NCI-H2227 (cell line): ENCODE measurements around the gene MUSTN1.
A peak's percentile ranks its signal among the peaks of the same experiment; 100 is the strongest.

Experiments used
- DNase-seq: peaks from one replicate; lab custom pipeline; 2025; ENCODE audit not compliant: unreplicated experiment; lab: John Stamatoyannopoulos, UW

The MUSTN1 gene

GRCh38 chr3:52836471-52836845, 1.6 kb upstream of the MUSTN1 start:
- no peak for DNase-seq

- DNase-seq: no peak
These were observed 1.1 kb upstream of the MUSTN1 start for GRCh38 chr3:52835766-52836470.

- no peak for DNase-seq
These were observed 1.6 kb downstream of the MUSTN1 start for GRCh38 chr3:52833202-52833601.

- no peak for DNase-seq
These were observed 3.1 kb downstream of the MUSTN1 start for GRCh38 chr3:52831500-52832301.

GRCh38 chr3:52830535-52831258, 4.1 kb downstream of the MUSTN1 start, which contains the start of gene ITIH4:
Gene ITIH4, minus strand, starts transcription at chr3:52830672. Its CDS starts 30 bp downstream, at chr3:52830642.
- DNase-seq: no peak

- no peak for DNase-seq
These were observed 4.8 kb downstream of the MUSTN1 start for GRCh38 chr3:52829906-52830463.

- DNase-seq: no peak
These were observed 5.3 kb downstream of the MUSTN1 start for GRCh38 chr3:52829482-52829881.

GRCh38 chr3:52827866-52828376, 6.9 kb downstream of the MUSTN1 start:
- DNase-seq: no peak

- DNase-seq: no peak
These were observed 7.4 kb downstream of the MUSTN1 start for GRCh38 chr3:52827441-52827840.

- DNase-seq: no peak
These were observed 10.8 kb downstream of the MUSTN1 start for GRCh38 chr3:52824037-52824436.

- no peak for DNase-seq
These were observed 12.5 kb downstream of the MUSTN1 start for GRCh38 chr3:52822363-52822762.

GRCh38 chr3:52820736-52821135, 14.1 kb downstream of the MUSTN1 start:
- peak; percentile 10 for DNase-seq

GRCh38 chr3:52819936-52820335, 14.9 kb downstream of the MUSTN1 start:
- DNase-seq: no peak

GRCh38 chr3:52817860-52818259, 17.0 kb downstream of the MUSTN1 start:
- no peak for DNase-seq

- DNase-seq: no peak
These were observed 17.6 kb downstream of the MUSTN1 start for GRCh38 chr3:52817221-52817620.

- no peak for DNase-seq
These were observed 18.2 kb downstream of the MUSTN1 start for GRCh38 chr3:52816654-52817053.

GRCh38 chr3:52816199-52816598, 18.6 kb downstream of the MUSTN1 start:
- DNase-seq: no peak

GRCh38 chr3:52813810-52814209, 21.0 kb downstream of the MUSTN1 start:
- DNase-seq: no peak

GRCh38 chr3:52811452-52812011, 23.3 kb downstream of the MUSTN1 start:
- no peak for DNase-seq

GRCh38 chr3:52810923-52811322, 23.9 kb downstream of the MUSTN1 start:
- no peak for DNase-seq
